Transverse colon (tissue), 4 donors: ENCODE data around the gene MRPS18B. TPM values are rescaled to one million over a fixed set of nuclear protein-coding genes. Genes with fewer than 3 reads are reported as not detected.

Source experiments
- DNase-seq: peaks from one replicate; pipeline ENCODE4 v3.0.0-alpha.2; 2019
- H3K27ac ChIP-seq, 4 donors: fragments of 200-600 bp; sonication (generic); 2 replicates each; pipeline ENCODE4 v1.5.1; 2016 to 2018; ENCODE audit warnings: inconsistent platforms in 4 of 4
- H3K27me3 ChIP-seq: fragments of 200-600 bp; sonication (generic); 2 replicates; pipeline ENCODE4 v1.5.1; 2017; ENCODE audit warnings: inconsistent platforms
- H3K36me3 ChIP-seq, 4 donors: fragments of 200-600 bp; sonication (generic); 2 replicates each; pipeline ENCODE4 v1.5.1; 2017 to 2019; ENCODE audit warnings: inconsistent platforms in 4 of 4
- H3K4me1 ChIP-seq, 4 donors: fragments of 200-600 bp; sonication (generic); 2 replicates each; pipeline ENCODE4 v1.5.1; 2017 to 2020; ENCODE audit warnings: inconsistent platforms in 4 of 4
- H3K4me3 ChIP-seq, 4 donors: fragments of 200-600 bp; sonication (generic); 1 replicate in 1 of 4; 2 replicates in 3 of 4; pipeline versions ENCODE4 v1.5.1 to v1.6.1; 2017 to 2019; ENCODE audit warnings: inconsistent platforms in 4 of 4
- H3K9me3 ChIP-seq, 2 donors: fragments of 200-600 bp; sonication (generic); 2 replicates each; pipeline ENCODE4 v1.5.1; 2017 to 2019; ENCODE audit warnings: inconsistent platforms in 2 of 2
- CTCF ChIP-seq, 5 experiments: fragments of 200-600 bp in 3 of 5; fragments of 450-650 bp in 2 of 5; sonication (generic) in 3 of 5; IDR thresholded peaks; 1 replicate in 2 of 5; 2 replicates in 3 of 5; pipeline ENCODE4 v1.5.1; 2016 to 2017; ENCODE audit warnings: antibody characterized with exemption in 5 of 5, inconsistent platforms in 3 of 5, mild to moderate bottlenecking in 2 of 5, moderate library complexity in 1 of 5
- EP300 ChIP-seq: sonication (generic); formaldehyde crosslinking; IDR thresholded peaks from one replicate; pipeline ENCODE4 v1.6.1; 2017; ENCODE audit warnings: antibody characterized with exemption, low read depth
- POLR2A ChIP-seq: fragments of 450-650 bp; IDR thresholded peaks from one replicate; pipeline ENCODE4 v1.6.1; 2016; ENCODE audit warnings: antibody characterized with exemption, mild to moderate bottlenecking, moderate library complexity
- POLR2AphosphoS5 ChIP-seq, 3 donors: sonication (generic); formaldehyde crosslinking; IDR thresholded peaks; one replicate each; pipeline ENCODE4 v1.6.1; 2016; ENCODE audit warnings: antibody characterized with exemption in 3 of 3
- WGBS, 2 donors: methylation state at CpG; one replicate each; pipeline ENCODE4 v1.1.5; 2018; ENCODE audit warnings: low coverage in 1 of 2; 5-methylcytosine and 5-hydroxymethylcytosine counted together
- in situ Hi-C, 4 donors: fragments of 200-750 bp; cut with MboI; loops; one replicate each; pipeline versions ENCODE4 v1.15.0 to v1.15.1; 2017; ENCODE audit warnings: low sequenced_read_pairs in 3 of 4, low pct_ligation_motif_present in 1 of 4, low pct_unique_long_range_greater_than_20kb in 1 of 4
- intact Hi-C: fragments of 100-400 bp; cut with DNase I; formaldehyde crosslinking; loops from one replicate; pipeline ENCODE4 v1.15.1; 2023; ENCODE audit warnings: low total_unique reads
- total RNA-seq, 4 donors: library from RNA; depleted of rRNA; stranded (reverse); fragments of >200 nt; gene quantifications; one replicate each; pipeline ENCODE4 v1.1.0, GENCODE V29; 2016

The MRPS18B gene
- total RNA-seq, 4 donors from 2014 or later: 6.0 to 61.9 (median 39.4) TPM

GRCh38 chr6:30612687-30613248 lies 4.9 kb upstream of the MRPS18B start:
- H3K9me3 ChIP-seq: no peaks in the 10 kb centered on the region
- peaks cover 0 to 26% (median 14%) of the 10 kb centered on the region in 4 donors for H3K36me3 ChIP-seq
- no peak for DNase-seq
- WGBS, 2 donors: 44 to 70% methylated on average over 5 to 6 of the region's 6 CpGs
- in situ Hi-C loops: no loop called here
- H3K4me1 ChIP-seq: peaks cover 4 to 43% (median 28%) of the 10 kb centered on the region in 4 donors
- peak overlapping the region; percentile 94 to 98 (median 96) for H3K27ac ChIP-seq
- no peak overlapping the region for H3K4me3 ChIP-seq
- TF ChIP-seq POLR2AphosphoS5 (IDR thresholded peaks at IDR 0.05) (peak in 1 of 3 donors; percentile 76), EP300 (no peak)
- intact Hi-C loops: no loop called here
- no peaks in the 10 kb centered on the region for H3K27me3 ChIP-seq

- Histone ChIP-seq H3K36me3 (peaks cover 0 to 21% (median 11%) of the 10 kb centered on the region in 4 donors), H3K4me3 (peak overlapping the region in 1 of 4 donors; percentile 66), H3K9me3 (no peaks in the 10 kb centered on the region), H3K27me3 (no peaks in the 10 kb centered on the region), H3K4me1 (peaks cover 5 to 46% (median 33%) of the 10 kb centered on the region in 4 donors), H3K27ac (peak overlapping the region; percentile 94 to 98 (median 96))
- intact Hi-C loops: no loop called here
- in situ Hi-C loops: no loop called here
- peak in 1 of 3 donors; percentile 4 for TF ChIP-seq POLR2AphosphoS5 (IDR thresholded peaks at IDR 0.05)
- TF ChIP-seq EP300: no peak
- no peak for TF ChIP-seq POLR2A
- DNase-seq: no peak
Measured at GRCh38 chr6:30613251-30614043, 4.2 kb upstream of the MRPS18B start.

GRCh38 chr6:30614044-30614842 lies 3.4 kb upstream of the MRPS18B start:
- H3K4me1 ChIP-seq: peaks cover 13 to 54% (median 40%) of the 10 kb centered on the region in 4 donors
- intact Hi-C loops: no loop called here

GRCh38 chr6:30614843-30615218 lies 2.8 kb upstream of the MRPS18B start:
- Histone ChIP-seq H3K27me3 (no peaks in the 10 kb centered on the region), H3K36me3 (peaks cover 0 to 12% (median 6%) of the 10 kb centered on the region in 4 donors), H3K4me1 (peaks cover 14 to 58% (median 40%) of the 10 kb centered on the region in 4 donors), H3K9me3 (no peaks in the 10 kb centered on the region), H3K4me3 (peak overlapping the region; percentile 53 to 76 (median 68)), H3K27ac (peak overlapping the region; percentile 94 to 98 (median 96))
- in situ Hi-C loops (no loop called here), intact Hi-C loops (loop anchor here (5.0 kb wide), 2 partner anchors 72 to 107 kb away; partner anchors contain the start of genes PPP1R18 and TUBB)
- DNase-seq: peak; percentile 88
- no peak for TF ChIP-seq EP300
- peak; percentile 63 for TF ChIP-seq POLR2A
- peak; percentile 79 to 96 (median 88) for TF ChIP-seq POLR2AphosphoS5 (IDR thresholded peaks at IDR 0.05)
- no peak for TF ChIP-seq CTCF (IDR thresholded peaks at IDR 0.05)
- WGBS, 2 donors: 0% methylated on average over 6 of the region's 6 CpGs

More at GRCh38 chr6:30614044-30614842, 3.4 kb upstream of the MRPS18B start:
- H3K36me3 ChIP-seq: peaks cover 0 to 13% (median 5%) of the 10 kb centered on the region in 4 donors
- 17 to 23% methylated on average over 4 to 8 of the region's 8 CpGs for WGBS, 2 donors
- no peak for DNase-seq
- H3K9me3 ChIP-seq: no peaks in the 10 kb centered on the region
- peak overlapping the region; percentile 94 to 98 (median 96) for H3K27ac ChIP-seq
- TF ChIP-seq POLR2A (no peak), CTCF (IDR thresholded peaks at IDR 0.05) (no peak), EP300 (no peak), POLR2AphosphoS5 (IDR thresholded peaks at IDR 0.05) (peak in 1 of 3 donors; percentile 66)
- no peaks in the 10 kb centered on the region for H3K27me3 ChIP-seq
- in situ Hi-C loops: no loop called here
- H3K4me3 ChIP-seq: peak overlapping the region; percentile 15 to 71 (median 60)
